ENCODE measurements around the gene CCDC141. TPM values are rescaled to one million over a fixed set of nuclear protein-coding genes. Genes with fewer than 3 reads are reported as not detected.

CCDC141 gene
- polyA plus RNA-seq, 4 donors, result 0.09 to 1.6 (median 0.33) TPM

GRCh38 chr2:178980815-178981214 is 69.1 kb downstream of the CCDC141 start:
- no peak for DNase-seq (ENCODE audit: low read depth in 4 of 4, low spot score in 3 of 4)

- no peak for DNase-seq (ENCODE audit: low read depth in 4 of 4, low spot score in 3 of 4)
Measured at GRCh38 chr2:178978667-178979066, 71.3 kb downstream of the CCDC141 start.

- no peak for DNase-seq (ENCODE audit: low read depth in 4 of 4, low spot score in 3 of 4)
Measured at GRCh38 chr2:178976351-178976750, 73.6 kb downstream of the CCDC141 start.

- no peak for DNase-seq (ENCODE audit: low read depth in 4 of 4, low spot score in 3 of 4)
Measured at GRCh38 chr2:178962805-178963433, 87.0 kb downstream of the CCDC141 start.

GRCh38 chr2:178962152-178962551 is 87.8 kb downstream of the CCDC141 start:
- no peak for DNase-seq (ENCODE audit: low read depth in 4 of 4, low spot score in 3 of 4)

GRCh38 chr2:178954049-178954448 is 95.9 kb downstream of the CCDC141 start:
- DNase-seq (ENCODE audit: low read depth in 4 of 4, low spot score in 3 of 4), result no peak

GRCh38 chr2:178951266-178952006 is 98.5 kb downstream of the CCDC141 start:
- no peak for DNase-seq (ENCODE audit: low read depth in 4 of 4, low spot score in 3 of 4)

- no peak for DNase-seq (ENCODE audit: low read depth in 4 of 4, low spot score in 3 of 4)
Measured at GRCh38 chr2:178949584-178949983, 100.4 kb downstream of the CCDC141 start.

GRCh38 chr2:178949151-178949550 is 100.8 kb downstream of the CCDC141 start:
- DNase-seq (ENCODE audit: low read depth in 4 of 4, low spot score in 3 of 4), result no peak

GRCh38 chr2:178947006-178947405 is 102.9 kb downstream of the CCDC141 start:
- no peak for DNase-seq (ENCODE audit: low read depth in 4 of 4, low spot score in 3 of 4)

- no peak for DNase-seq (ENCODE audit: low read depth in 4 of 4, low spot score in 3 of 4)
Measured at GRCh38 chr2:178946494-178946893, 103.4 kb downstream of the CCDC141 start.

GRCh38 chr2:178943745-178944144 is 106.2 kb downstream of the CCDC141 start:
- no peak for DNase-seq (ENCODE audit: low read depth in 4 of 4, low spot score in 3 of 4)

GRCh38 chr2:178934571-178934970 is 115.4 kb downstream of the CCDC141 start:
- DNase-seq (ENCODE audit: low read depth in 4 of 4, low spot score in 3 of 4), result no peak

- no peak for DNase-seq (ENCODE audit: low read depth in 4 of 4, low spot score in 3 of 4)
Measured at GRCh38 chr2:178933493-178933892, 116.4 kb downstream of the CCDC141 start.

- no peak for DNase-seq (ENCODE audit: low read depth in 4 of 4, low spot score in 3 of 4)
Measured at GRCh38 chr2:178928077-178928476, 121.9 kb downstream of the CCDC141 start.

GRCh38 chr2:178927173-178927572 is 122.8 kb downstream of the CCDC141 start:
- DNase-seq (ENCODE audit: low read depth in 4 of 4, low spot score in 3 of 4), result no peak

- no peak for DNase-seq (ENCODE audit: low read depth in 4 of 4, low spot score in 3 of 4)
Measured at GRCh38 chr2:178924817-178925216, 125.1 kb downstream of the CCDC141 start.

- no peak for DNase-seq (ENCODE audit: low read depth in 4 of 4, low spot score in 3 of 4)
Measured at GRCh38 chr2:178923546-178923945, 126.4 kb downstream of the CCDC141 start.

- DNase-seq (ENCODE audit: low read depth in 4 of 4, low spot score in 3 of 4), result no peak
Measured at GRCh38 chr2:178920916-178921513, 128.9 kb downstream of the CCDC141 start.

GRCh38 chr2:178917555-178917954 is 132.4 kb downstream of the CCDC141 start:
- no peak for DNase-seq (ENCODE audit: low read depth in 4 of 4, low spot score in 3 of 4)

GRCh38 chr2:178915423-178916173 is 134.3 kb downstream of the CCDC141 start:
- no peak for DNase-seq (ENCODE audit: low read depth in 4 of 4, low spot score in 3 of 4)
